IMR-90 (cell line): ENCODE data around the gene METTL14. TPM values are rescaled to one million over a fixed set of nuclear protein-coding genes. Genes with fewer than 3 reads are reported as not detected.

Source experiments
- ATAC-seq: fragments of 200-7000 bp; cut with Tn5 transposase; 2 replicates; pipeline ENCODE4 v1.9.1; 2020; ENCODE audit warnings: low read depth, mild to moderate bottlenecking, moderate library complexity
- BruUV-seq: library from RNA; stranded (reverse); fragments of 400-500 nt; replicated peaks from 2 replicates; lab custom pipeline; 2021; lab: Mats Ljungman, UMichigan
- CTCF ChIA-PET: fragments of 300-600 bp; formaldehyde crosslinking; extraction: SDS; loops from one replicate; lab custom pipeline; 2021; ENCODE audit warnings: antibody characterized with exemption; lab: Yijun Ruan, JAX
- POLR2A ChIA-PET: fragments of 300-600 bp; sonication (Branson Sonifier 250); formaldehyde crosslinking; loops from one replicate; lab custom pipeline; 2022; ENCODE audit warnings: antibody characterized with exemption; ENCODE audit not compliant: unreplicated experiment; lab: Charles Lee
- DNase-seq: peaks from one replicate; pipeline ENCODE4 v3.0.0; 2013
- H2AFZ ChIP-seq: replicated peaks from 2 replicates; pipeline ENCODE3; 2013; ENCODE audit warnings: low read length, mild to moderate bottlenecking; ENCODE audit not compliant: poor library complexity
- H2AK5ac ChIP-seq: 2 replicates; pipeline ENCODE4 v1.6.1; 2013; ENCODE audit warnings: low read depth, low read length, inconsistent platforms
- H2AK9ac ChIP-seq: replicated peaks from 2 replicates; pipeline ENCODE3; 2013; ENCODE audit warnings: mild to moderate bottlenecking, low read depth, low read length, moderate library complexity; ENCODE audit not compliant: poor library complexity
- H2BK120ac ChIP-seq: 2 replicates; pipeline ENCODE4 v1.6.1; 2013; ENCODE audit warnings: low read depth, low read length, inconsistent platforms
- H2BK15ac ChIP-seq: 3 replicates; pipeline ENCODE4 v1.6.1; 2013; ENCODE audit warnings: low read depth, low read length, inconsistent platforms
- H2BK20ac ChIP-seq: 2 replicates; pipeline ENCODE4 v1.6.1; 2013; ENCODE audit warnings: low read depth, mild to moderate bottlenecking, inconsistent platforms, low read length, moderate library complexity
- H2BK5ac ChIP-seq: 2 replicates; pipeline ENCODE4 v1.6.1; 2013; ENCODE audit warnings: mild to moderate bottlenecking, low read depth, low read length, inconsistent platforms; ENCODE audit not compliant: poor library complexity, severe bottlenecking
- H3K14ac ChIP-seq: replicated peaks from 2 replicates; pipeline ENCODE4 v1.6.1; 2013; ENCODE audit warnings: low read depth, low read length, inconsistent platforms
- H3K18ac ChIP-seq: 2 replicates; pipeline ENCODE4 v1.6.1; 2013; ENCODE audit warnings: low read depth, low read length, control low read depth
- H3K23ac ChIP-seq: 2 replicates; pipeline ENCODE4 v1.6.1; 2013; ENCODE audit warnings: low read depth, low read length, inconsistent platforms
- H3K27ac ChIP-seq: 2 replicates; pipeline ENCODE4 v1.5.1; 2013; ENCODE audit warnings: mild to moderate bottlenecking, control low read depth, low read length; ENCODE audit not compliant: insufficient read depth
- H3K27me3 ChIP-seq: 2 replicates; pipeline ENCODE4 v1.6.1; 2013; ENCODE audit warnings: low read length; ENCODE audit not compliant: control insufficient read depth, insufficient read depth
- H3K36me3 ChIP-seq: 2 replicates; pipeline ENCODE4 v1.6.1; 2013; ENCODE audit warnings: low read length, mixed read lengths; ENCODE audit not compliant: control insufficient read depth, insufficient read depth
- H3K4ac ChIP-seq: 2 replicates; pipeline ENCODE4 v1.6.1; 2013; ENCODE audit warnings: low read depth, low read length, inconsistent platforms
- H3K4me1 ChIP-seq: 2 replicates; pipeline ENCODE4 v1.6.1; 2013; ENCODE audit warnings: low read length, mixed read lengths; ENCODE audit not compliant: control insufficient read depth, insufficient read depth
- H3K4me2 ChIP-seq: 2 replicates; pipeline ENCODE4 v1.6.1; 2013; ENCODE audit warnings: low read depth, mild to moderate bottlenecking, control low read depth, low read length, moderate library complexity
- H3K4me3 ChIP-seq: 2 replicates; pipeline ENCODE4 v1.5.1; 2013; ENCODE audit warnings: low read depth, mild to moderate bottlenecking, control low read depth, low read length, moderate library complexity; ENCODE audit not compliant: insufficient read depth
- H3K56ac ChIP-seq: 2 replicates; pipeline ENCODE4 v1.6.1; 2013; ENCODE audit warnings: low read length, inconsistent platforms; ENCODE audit not compliant: insufficient read depth; ENCODE audit errors: extremely low read depth
- H3K79me1 ChIP-seq, 2 experiments: 2 replicates each; pipeline ENCODE4 v1.6.1; 2013; ENCODE audit warnings: low read length in 2 of 2, inconsistent platforms in 1 of 2, low read depth in 1 of 2
- H3K9ac ChIP-seq: 2 replicates; pipeline ENCODE4 v1.6.1; 2013; ENCODE audit warnings: low read depth, low read length, control low read depth
- H3K9me1 ChIP-seq: 2 replicates; pipeline ENCODE4 v1.6.1; 2013; ENCODE audit warnings: low read length, inconsistent platforms; ENCODE audit not compliant: insufficient read depth
- H3K9me3 ChIP-seq: 2 replicates; pipeline ENCODE4 v1.6.1; 2013; ENCODE audit warnings: low read length; ENCODE audit not compliant: control insufficient read depth, insufficient read depth
- H4K20me1 ChIP-seq: 2 replicates; pipeline ENCODE4 v1.6.1; 2013; ENCODE audit warnings: low read length, inconsistent platforms; ENCODE audit not compliant: insufficient read depth
- H4K5ac ChIP-seq: 2 replicates; pipeline ENCODE4 v1.6.1; 2013; ENCODE audit warnings: mild to moderate bottlenecking, low read depth, low read length, control low read depth
- H4K8ac ChIP-seq, 2 experiments: 2 replicates each; pipeline ENCODE4 v1.6.1; 2013; ENCODE audit warnings: low read depth in 2 of 2, low read length in 2 of 2, control low read depth in 1 of 2, inconsistent platforms in 1 of 2
- H4K91ac ChIP-seq: 2 replicates; pipeline ENCODE4 v1.6.1; 2013; ENCODE audit warnings: low read depth, low read length, inconsistent platforms; ENCODE audit not compliant: insufficient read depth
- BHLHE40 ChIP-seq: fragments of 150-350 bp; IDR thresholded peaks from 2 replicates; pipeline ENCODE4 v1.6.1; 2016; ENCODE audit warnings: mild to moderate bottlenecking, low read depth, low read length
- CEBPB ChIP-seq: IDR thresholded peaks from 2 replicates; pipeline ENCODE4 v1.6.1; 2012; ENCODE audit warnings: low read depth, low read length, improper control_type of control experiment
- CHD1 ChIP-seq: IDR thresholded peaks from 2 replicates; pipeline ENCODE4 v1.6.1; 2012; ENCODE audit warnings: low read depth, low read length, improper control_type of control experiment
- FOS ChIP-seq: fragments of 150-350 bp; IDR thresholded peaks from 2 replicates; pipeline ENCODE4 v1.6.1; 2016; ENCODE audit warnings: low read depth, low read length
- MAFK ChIP-seq: IDR thresholded peaks from 2 replicates; pipeline ENCODE4 v1.6.1; 2012; ENCODE audit warnings: low read depth, low read length, improper control_type of control experiment
- MAZ ChIP-seq: IDR thresholded peaks from 2 replicates; pipeline ENCODE4 v1.6.1; 2012; ENCODE audit warnings: low read depth, mild to moderate bottlenecking, low read length, improper control_type of control experiment, moderate library complexity, borderline replicate concordance
- MXI1 ChIP-seq: IDR thresholded peaks from 2 replicates; pipeline ENCODE4 v1.6.1; 2012; ENCODE audit warnings: low read depth, mild to moderate bottlenecking, low read length, moderate library complexity, borderline replicate concordance
- NFE2L2 ChIP-seq: fragments of 150-350 bp; IDR thresholded peaks from 2 replicates; pipeline ENCODE4 v1.6.1; 2016; ENCODE audit warnings: low read depth, mild to moderate bottlenecking, low read length
- POLR2A ChIP-seq: IDR thresholded peaks from 2 replicates; pipeline ENCODE4 v1.6.1; 2012; ENCODE audit warnings: mild to moderate bottlenecking, low read depth, low read length
- RAD21 ChIP-seq: IDR thresholded peaks from 2 replicates; pipeline ENCODE4 v1.6.1; 2012; ENCODE audit warnings: low read length, improper control_type of control experiment
- RCOR1 ChIP-seq: IDR thresholded peaks from 2 replicates; pipeline ENCODE4 v1.6.1; 2012; ENCODE audit warnings: mild to moderate bottlenecking, low read length, improper control_type of control experiment; ENCODE audit not compliant: insufficient replicate concordance
- RFX5 ChIP-seq: IDR thresholded peaks from 2 replicates; pipeline ENCODE4 v1.8.0; 2012; ENCODE audit warnings: low read depth, mild to moderate bottlenecking, low read length, moderate library complexity
- SMC3 ChIP-seq: fragments of 150-350 bp; IDR thresholded peaks from 2 replicates; pipeline ENCODE4 v1.6.1; 2016; ENCODE audit warnings: low read depth, mild to moderate bottlenecking, antibody characterized with exemption, low read length, moderate library complexity
- WGBS, 2 experiments: methylation state at CpG; one replicate each; pipeline versions ENCODE4 v1.1.5 to v1.1.7; 2013; ENCODE audit warnings: missing lambda C conversion rate in 2 of 2; ENCODE audit not compliant: insufficient read length in 1 of 2; ENCODE audit errors: extremely low coverage in 2 of 2; 5-methylcytosine and 5-hydroxymethylcytosine counted together
- dilution Hi-C: fragments of 300-500 bp; cut with HindIII; formaldehyde crosslinking; loops from one replicate; pipeline ENCODE4 v1.14.3; 2018; ENCODE audit warnings: low sequenced_read_pairs; ENCODE audit not compliant: unreplicated experiment
- in situ Hi-C: fragments of 300-500 bp; cut with MboI; formaldehyde crosslinking; loops from 3 replicates; pipeline ENCODE4 v1.14.3; 2019; ENCODE audit warnings: low sequenced_read_pairs, inconsistent platforms, mixed read lengths
- intact Hi-C: fragments of 100-400 bp; cut with micrococcal nuclease; formaldehyde crosslinking; loops from 2 replicates; pipeline ENCODE4 v1.10.0; 2022
- polyA plus RNA-seq, 3 experiments: library from polyadenylated mRNA; depleted of rRNA; stranded (reverse); fragments of >200 nt; gene quantifications; 2 replicates each; pipeline ENCODE4 v1.2.3, GENCODE V29; 2012; ENCODE audit warnings: low replicate concordance in 1 of 3
- total RNA-seq: library from RNA; depleted of rRNA; stranded (reverse); fragments of >200 nt; gene quantifications from 2 replicates; pipeline ENCODE4 v1.2.3, GENCODE V29; 2012
- TF ChIP-seq, protein P1 (sequence below): conservative IDR thresholded peaks from 2 replicates; pipeline ENCODE4 v1.5.1; 2012; ENCODE audit warnings: mild to moderate bottlenecking, low read depth, low read length, improper control_type of control experiment
- TF ChIP-seq, protein P2 (sequence below): fragments of 150-350 bp; IDR thresholded peaks from 2 replicates; pipeline ENCODE4 v1.6.1; 2016; ENCODE audit warnings: low read depth, mild to moderate bottlenecking, low read length, moderate library complexity, borderline replicate concordance
- TF ChIP-seq, protein P3 (sequence below): fragments of 150-350 bp; IDR thresholded peaks from 2 replicates; pipeline ENCODE4 v1.6.1; 2017; ENCODE audit warnings: mild to moderate bottlenecking, antibody characterized with exemption, low read length, low read depth

The METTL14 gene
- total and polyA plus RNA-seq, 2 of the 4 experiments (the other 2 are of a cell fraction) = 5.0 to 9.3 TPM

DNA sequence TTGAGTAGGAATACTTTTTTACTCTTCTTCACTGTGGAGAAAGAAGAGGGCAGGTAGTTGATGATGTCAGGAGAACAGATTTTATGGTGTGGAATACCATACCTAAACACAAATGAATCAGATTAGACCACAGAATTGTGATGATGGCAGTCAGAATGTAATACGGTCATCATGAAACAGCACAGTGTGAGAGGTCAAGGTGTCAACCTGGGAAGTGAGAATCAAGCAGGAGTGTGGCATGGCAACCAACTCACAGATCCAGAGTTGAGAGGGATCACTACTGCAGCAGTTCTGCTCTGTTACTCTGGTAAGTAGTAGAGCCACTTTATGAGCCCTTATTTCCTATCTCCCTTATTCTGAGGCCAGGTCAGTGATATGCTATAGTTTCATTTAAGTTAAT, 27.7 kb downstream of the METTL14 start:
- ATAC-seq (peak; percentile 13; the same call in 1 of the 2 replicates), DNase-seq (peak; percentile 67)
- Histone ChIP-seq H2AK9ac (no peak overlapping the region), H3K9me3 (no peaks in the 10 kb centered on the region), H3K4ac (no peak overlapping the region), H4K5ac (no peak overlapping the region), H3K36me3 (peaks cover 14% of the 10 kb centered on the region), H3K18ac (no peak overlapping the region), H3K4me2 (no peak overlapping the region), H3K79me1 (no peaks in the 10 kb centered on the region; a peak in 1 of 4 replicates), H4K91ac (no peak overlapping the region), H4K20me1 (no peaks in the 10 kb centered on the region), H3K23ac (no peak overlapping the region), H2AK5ac (no peak overlapping the region), H3K4me3 (no peak overlapping the region), H3K27ac (no peak overlapping the region), H3K56ac (no peak overlapping the region), H2AFZ (no peak overlapping the region), H2BK20ac (no peak overlapping the region), H3K4me1 (peaks cover 2% of the 10 kb centered on the region; the same call in 1 of the 2 replicates), H4K8ac (no peak overlapping the region), H2BK5ac (no peak overlapping the region), H3K27me3 (no peaks in the 10 kb centered on the region), H3K14ac (no peak overlapping the region), H3K9ac (no peak overlapping the region), H2BK120ac (no peak overlapping the region), H2BK15ac (no peak overlapping the region), H3K9me1 (no peaks in the 10 kb centered on the region)
- no TSS peak for BruUV-seq
- dilution Hi-C loops = no loop called here
- CTCF ChIA-PET = no interaction called here
- WGBS, 2 experiments = no CpG with 5 or more reads among the region's 1 CpG
- intact Hi-C loops = no loop called here
- TF ChIP-seq, protein P1, sequence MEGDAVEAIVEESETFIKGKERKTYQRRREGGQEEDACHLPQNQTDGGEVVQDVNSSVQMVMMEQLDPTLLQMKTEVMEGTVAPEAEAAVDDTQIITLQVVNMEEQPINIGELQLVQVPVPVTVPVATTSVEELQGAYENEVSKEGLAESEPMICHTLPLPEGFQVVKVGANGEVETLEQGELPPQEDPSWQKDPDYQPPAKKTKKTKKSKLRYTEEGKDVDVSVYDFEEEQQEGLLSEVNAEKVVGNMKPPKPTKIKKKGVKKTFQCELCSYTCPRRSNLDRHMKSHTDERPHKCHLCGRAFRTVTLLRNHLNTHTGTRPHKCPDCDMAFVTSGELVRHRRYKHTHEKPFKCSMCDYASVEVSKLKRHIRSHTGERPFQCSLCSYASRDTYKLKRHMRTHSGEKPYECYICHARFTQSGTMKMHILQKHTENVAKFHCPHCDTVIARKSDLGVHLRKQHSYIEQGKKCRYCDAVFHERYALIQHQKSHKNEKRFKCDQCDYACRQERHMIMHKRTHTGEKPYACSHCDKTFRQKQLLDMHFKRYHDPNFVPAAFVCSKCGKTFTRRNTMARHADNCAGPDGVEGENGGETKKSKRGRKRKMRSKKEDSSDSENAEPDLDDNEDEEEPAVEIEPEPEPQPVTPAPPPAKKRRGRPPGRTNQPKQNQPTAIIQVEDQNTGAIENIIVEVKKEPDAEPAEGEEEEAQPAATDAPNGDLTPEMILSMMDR = no peak
- TF ChIP-seq RCOR1 (no peak), CEBPB (no peak), SMC3 (no peak), MXI1 (no peak), NFE2L2 (no peak), BHLHE40 (0 out of 2 replicates have a peak, but pooled peaks have one; percentile 9), CHD1 (no peak), MAZ (no peak), MAFK (0 out of 2 replicates have a peak, but pooled peaks have one; percentile 2), POLR2A (no peak), FOS (no peak), RFX5 (no peak), RAD21 (no peak)
- TF ChIP-seq, protein P2, sequence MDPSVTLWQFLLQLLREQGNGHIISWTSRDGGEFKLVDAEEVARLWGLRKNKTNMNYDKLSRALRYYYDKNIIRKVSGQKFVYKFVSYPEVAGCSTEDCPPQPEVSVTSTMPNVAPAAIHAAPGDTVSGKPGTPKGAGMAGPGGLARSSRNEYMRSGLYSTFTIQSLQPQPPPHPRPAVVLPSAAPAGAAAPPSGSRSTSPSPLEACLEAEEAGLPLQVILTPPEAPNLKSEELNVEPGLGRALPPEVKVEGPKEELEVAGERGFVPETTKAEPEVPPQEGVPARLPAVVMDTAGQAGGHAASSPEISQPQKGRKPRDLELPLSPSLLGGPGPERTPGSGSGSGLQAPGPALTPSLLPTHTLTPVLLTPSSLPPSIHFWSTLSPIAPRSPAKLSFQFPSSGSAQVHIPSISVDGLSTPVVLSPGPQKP = no peak
- TF ChIP-seq, protein P3, sequence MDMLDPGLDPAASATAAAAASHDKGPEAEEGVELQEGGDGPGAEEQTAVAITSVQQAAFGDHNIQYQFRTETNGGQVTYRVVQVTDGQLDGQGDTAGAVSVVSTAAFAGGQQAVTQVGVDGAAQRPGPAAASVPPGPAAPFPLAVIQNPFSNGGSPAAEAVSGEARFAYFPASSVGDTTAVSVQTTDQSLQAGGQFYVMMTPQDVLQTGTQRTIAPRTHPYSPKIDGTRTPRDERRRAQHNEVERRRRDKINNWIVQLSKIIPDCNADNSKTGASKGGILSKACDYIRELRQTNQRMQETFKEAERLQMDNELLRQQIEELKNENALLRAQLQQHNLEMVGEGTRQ = no peak
- in situ Hi-C loops = no loop called here
- POLR2A ChIA-PET = no interaction called here
